WTC11 (cell line): ENCODE data around the gene C17orf78. TPM values are rescaled to one million over a fixed set of nuclear protein-coding genes. Genes with fewer than 3 reads are reported as not detected.

Experiments used
- ATAC-seq: fragments of 200-7000 bp; cut with Tn5 transposase; 2 replicates; pipeline ENCODE4 v1.10.0; 2021; ENCODE audit warnings: mild to moderate bottlenecking, moderate library complexity
- CTCF ChIA-PET: fragments of 300-600 bp; sonication (Branson Sonifier 250); formaldehyde crosslinking; loops from one replicate; lab custom pipeline; 2021; ENCODE audit warnings: antibody characterized with exemption; lab: Charles Lee
- POLR2A ChIA-PET: fragments of 350-600 bp; sonication (Branson Sonifier 250); formaldehyde crosslinking; loops from one replicate; lab custom pipeline; 2021; ENCODE audit warnings: antibody characterized with exemption; lab: Charles Lee
- DNase-seq: peaks from one replicate; pipeline ENCODE4 v3.0.0; 2021; ENCODE audit warnings: low spot score
- H3K27ac Mint-ChIP-seq: 2 replicates; pipeline ENCODE4 v1.8.0; 2021; ENCODE audit warnings: mixed read lengths
- H3K27me3 Mint-ChIP-seq: 2 replicates; pipeline ENCODE4 v1.8.0; 2021; ENCODE audit warnings: low read depth, mild to moderate bottlenecking, moderate library complexity, mixed read lengths
- H3K36me3 Mint-ChIP-seq: 2 replicates; pipeline ENCODE4 v1.8.0; 2021; ENCODE audit warnings: mixed read lengths
- H3K4me1 Mint-ChIP-seq: 2 replicates; pipeline ENCODE4 v1.8.0; 2022; ENCODE audit warnings: mixed read lengths
- H3K4me3 Mint-ChIP-seq: 2 replicates; pipeline ENCODE4 v1.8.0; 2021; ENCODE audit warnings: mild to moderate bottlenecking, moderate library complexity, mixed read lengths
- H3K9me3 Mint-ChIP-seq: 2 replicates; pipeline ENCODE4 v1.8.0; 2021; ENCODE audit warnings: mixed read lengths
- E2F1 ChIP-seq: sonication (generic); formaldehyde crosslinking; IDR thresholded peaks from 2 replicates; pipeline ENCODE4 v1.8.0; 2022; ENCODE audit warnings: mild to moderate bottlenecking, missing genetic modification reagents
- ERG ChIP-seq: fragments of 250-450 bp; sonication (Bioruptor Pico); IDR thresholded peaks from 2 replicates; pipeline ENCODE4 v1.8.0; 2021; ENCODE audit warnings: mild to moderate bottlenecking
- HMGA2 ChIP-seq: fragments of 250-450 bp; sonication (Bioruptor Pico); IDR thresholded peaks from 2 replicates; pipeline ENCODE4 v1.4.0; 2021; ENCODE audit warnings: mild to moderate bottlenecking, moderate library complexity
- NR1H2 ChIP-seq: sonication (generic); formaldehyde crosslinking; IDR thresholded peaks from 2 replicates; pipeline ENCODE4 v1.9.0; 2021; ENCODE audit warnings: mild to moderate bottlenecking, moderate library complexity, missing genetic modification reagents
- PRDM15 ChIP-seq: sonication (generic); formaldehyde crosslinking; IDR thresholded peaks from 2 replicates; pipeline ENCODE4 v1.8.0; 2022; ENCODE audit warnings: missing genetic modification reagents
- PRRX2 ChIP-seq: fragments of 250-450 bp; sonication (Bioruptor Pico); IDR thresholded peaks from 2 replicates; pipeline ENCODE4 v1.8.0; 2021; ENCODE audit warnings: mild to moderate bottlenecking
- TCF7 ChIP-seq: sonication (generic); formaldehyde crosslinking; IDR thresholded peaks from 2 replicates; pipeline ENCODE4 v1.8.0; 2022; ENCODE audit warnings: mild to moderate bottlenecking, low read depth, missing genetic modification reagents, moderate library complexity
- ZBTB21 ChIP-seq: sonication (generic); formaldehyde crosslinking; IDR thresholded peaks from 2 replicates; pipeline ENCODE4 v1.8.1; 2023; ENCODE audit warnings: mild to moderate bottlenecking, missing genetic modification reagents, borderline replicate concordance
- ZNF263 ChIP-seq: sonication (generic); formaldehyde crosslinking; IDR thresholded peaks from 2 replicates; pipeline ENCODE4 v1.8.1; 2022; ENCODE audit warnings: low read depth, mild to moderate bottlenecking, moderate library complexity, missing genetic modification reagents
- ZNF396 ChIP-seq: fragments of 250-450 bp; sonication (Bioruptor Pico); IDR thresholded peaks from 2 replicates; pipeline ENCODE4 v1.8.0; 2021; ENCODE audit warnings: mild to moderate bottlenecking, moderate library complexity, borderline replicate concordance
- ZNF512 ChIP-seq: sonication (generic); formaldehyde crosslinking; IDR thresholded peaks from 2 replicates; pipeline ENCODE4 v1.8.1; 2022; ENCODE audit warnings: missing genetic modification reagents, borderline replicate concordance
- total RNA-seq: library from RNA; stranded (reverse); gene quantifications from 3 replicates; pipeline ENCODE4 v1.2.3, GENCODE V29; 2021
- TF ChIP-seq, protein P1 (sequence below): fragments of 250-450 bp; sonication (Bioruptor Pico); IDR thresholded peaks from 2 replicates; pipeline ENCODE4 v1.9.0; 2021; ENCODE audit warnings: mild to moderate bottlenecking
- TF ChIP-seq, protein P2 (sequence below): sonication (generic); formaldehyde crosslinking; IDR thresholded peaks from 2 replicates; pipeline ENCODE4 v1.8.1; 2022; ENCODE audit warnings: mild to moderate bottlenecking, moderate library complexity, missing genetic modification reagents

The C17orf78 gene
- total RNA-seq, 1 experiment from 2014 or later, result not detected

GRCh38 chr17:37430051-37430627 is 54.4 kb downstream of the C17orf78 start (continued):
- no peak for TF ChIP-seq ZNF512 (CRISPR knock-in tag)

- no peak overlapping the region for H3K27ac Mint-ChIP-seq
- CTCF ChIA-PET, result no interaction called here
These were observed 56.9 kb downstream of the C17orf78 start for GRCh38 chr17:37432671-37433070.

DNA sequence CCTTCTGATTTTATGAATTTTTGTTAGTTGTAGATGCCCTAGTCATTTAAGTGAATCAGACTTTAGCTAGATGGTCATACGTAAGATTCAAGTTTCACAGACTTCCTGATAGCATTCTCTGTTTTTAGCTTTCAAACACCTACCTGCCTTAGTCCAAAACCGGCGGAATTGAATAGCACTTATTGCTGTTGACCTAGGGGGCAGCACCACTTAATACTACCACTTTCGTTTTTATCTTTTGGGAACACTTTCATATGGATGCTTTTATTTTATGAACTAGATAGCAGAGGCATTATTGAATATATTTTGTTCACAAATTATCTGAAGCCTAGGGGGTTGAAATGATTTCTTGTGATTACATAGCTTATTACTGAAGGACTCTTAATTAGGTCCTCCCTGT is 62.4 kb downstream of the C17orf78 start:
- ChIA-PET POLR2A (no interaction called here), CTCF (interaction anchor here (0.6 to 1.9 kb wide), 24 partner anchors 8 to 333 kb away, joined by 3 to 13 read pairs (median 4); partner anchors contain the start of genes ACACA, SYNRG and TADA2A)
- TF ChIP-seq HMGA2 (no peak), E2F1 (CRISPR knock-in tag) (no peak), PRRX2 (no peak), TCF7 (no peak), PRDM15 (CRISPR knock-in tag) (no peak)
- TF ChIP-seq, protein P1, sequence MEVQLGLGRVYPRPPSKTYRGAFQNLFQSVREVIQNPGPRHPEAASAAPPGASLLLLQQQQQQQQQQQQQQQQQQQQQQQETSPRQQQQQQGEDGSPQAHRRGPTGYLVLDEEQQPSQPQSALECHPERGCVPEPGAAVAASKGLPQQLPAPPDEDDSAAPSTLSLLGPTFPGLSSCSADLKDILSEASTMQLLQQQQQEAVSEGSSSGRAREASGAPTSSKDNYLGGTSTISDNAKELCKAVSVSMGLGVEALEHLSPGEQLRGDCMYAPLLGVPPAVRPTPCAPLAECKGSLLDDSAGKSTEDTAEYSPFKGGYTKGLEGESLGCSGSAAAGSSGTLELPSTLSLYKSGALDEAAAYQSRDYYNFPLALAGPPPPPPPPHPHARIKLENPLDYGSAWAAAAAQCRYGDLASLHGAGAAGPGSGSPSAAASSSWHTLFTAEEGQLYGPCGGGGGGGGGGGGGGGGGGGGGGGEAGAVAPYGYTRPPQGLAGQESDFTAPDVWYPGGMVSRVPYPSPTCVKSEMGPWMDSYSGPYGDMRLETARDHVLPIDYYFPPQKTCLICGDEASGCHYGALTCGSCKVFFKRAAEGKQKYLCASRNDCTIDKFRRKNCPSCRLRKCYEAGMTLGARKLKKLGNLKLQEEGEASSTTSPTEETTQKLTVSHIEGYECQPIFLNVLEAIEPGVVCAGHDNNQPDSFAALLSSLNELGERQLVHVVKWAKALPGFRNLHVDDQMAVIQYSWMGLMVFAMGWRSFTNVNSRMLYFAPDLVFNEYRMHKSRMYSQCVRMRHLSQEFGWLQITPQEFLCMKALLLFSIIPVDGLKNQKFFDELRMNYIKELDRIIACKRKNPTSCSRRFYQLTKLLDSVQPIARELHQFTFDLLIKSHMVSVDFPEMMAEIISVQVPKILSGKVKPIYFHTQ (CRISPR knock-in tag), result no peak
- Mint-ChIP-seq H3K9me3 (no peaks in the 10 kb centered on the region), H3K27me3 (no peaks in the 10 kb centered on the region), H3K4me3 (no peak overlapping the region), H3K27ac (peak overlapping the region; percentile 92), H3K36me3 (peaks cover 37% of the 10 kb centered on the region), H3K4me1 (no peaks in the 10 kb centered on the region)
- DNase-seq, result no peak
- ATAC-seq, result peak; percentile 22; the same call in 1 of the 2 replicates

More at GRCh38 chr17:37432671-37433070, 56.9 kb downstream of the C17orf78 start:
- TF ChIP-seq ZNF396, result no peak
- no peak for TF ChIP-seq ZNF263
- no peak for TF ChIP-seq PRRX2
- TF ChIP-seq ERG (CRISPR knock-in tag), result no peak
- TF ChIP-seq, protein P2, sequence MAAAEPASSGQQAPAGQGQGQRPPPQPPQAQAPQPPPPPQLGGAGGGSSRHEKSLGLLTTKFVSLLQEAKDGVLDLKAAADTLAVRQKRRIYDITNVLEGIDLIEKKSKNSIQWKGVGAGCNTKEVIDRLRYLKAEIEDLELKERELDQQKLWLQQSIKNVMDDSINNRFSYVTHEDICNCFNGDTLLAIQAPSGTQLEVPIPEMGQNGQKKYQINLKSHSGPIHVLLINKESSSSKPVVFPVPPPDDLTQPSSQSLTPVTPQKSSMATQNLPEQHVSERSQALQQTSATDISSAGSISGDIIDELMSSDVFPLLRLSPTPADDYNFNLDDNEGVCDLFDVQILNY (CRISPR knock-in tag), result no peak
- TF ChIP-seq NR1H2 (CRISPR knock-in tag), result no peak
- TF ChIP-seq ZBTB21 (CRISPR knock-in tag), result no peak
- H3K36me3 Mint-ChIP-seq, result peaks cover 17% of the 10 kb centered on the region
- no peaks in the 10 kb centered on the region for H3K4me1 Mint-ChIP-seq
- no peaks in the 10 kb centered on the region for H3K27me3 Mint-ChIP-seq
- DNase-seq (no peak), ATAC-seq (no peak)
- no peaks in the 10 kb centered on the region for H3K9me3 Mint-ChIP-seq
- POLR2A ChIA-PET, result no interaction called here
- no peak overlapping the region for H3K4me3 Mint-ChIP-seq
